Activated CD4-positive, CD25-positive, alpha-beta regulatory T cell treated with anti-CD3 and anti-CD28 coated beads, Interleukin-2, amount 50 U/mL, for 16 hours (primary cell): Measurements from ENCODE around the gene CST1.
"Not testable (repeated sequence)": the region's sequence is repeated elsewhere in the genome, so short reads cannot be mapped to it uniquely, and the experiment has no call there.

Experiments used
- DNase-seq: peaks from one replicate; pipeline ENCODE4 v3.0.0-alpha.2; 2020; ENCODE audit warnings: low read depth, low spot score

The CST1 gene, protein sequence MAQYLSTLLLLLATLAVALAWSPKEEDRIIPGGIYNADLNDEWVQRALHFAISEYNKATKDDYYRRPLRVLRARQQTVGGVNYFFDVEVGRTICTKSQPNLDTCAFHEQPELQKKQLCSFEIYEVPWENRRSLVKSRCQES

DNA sequence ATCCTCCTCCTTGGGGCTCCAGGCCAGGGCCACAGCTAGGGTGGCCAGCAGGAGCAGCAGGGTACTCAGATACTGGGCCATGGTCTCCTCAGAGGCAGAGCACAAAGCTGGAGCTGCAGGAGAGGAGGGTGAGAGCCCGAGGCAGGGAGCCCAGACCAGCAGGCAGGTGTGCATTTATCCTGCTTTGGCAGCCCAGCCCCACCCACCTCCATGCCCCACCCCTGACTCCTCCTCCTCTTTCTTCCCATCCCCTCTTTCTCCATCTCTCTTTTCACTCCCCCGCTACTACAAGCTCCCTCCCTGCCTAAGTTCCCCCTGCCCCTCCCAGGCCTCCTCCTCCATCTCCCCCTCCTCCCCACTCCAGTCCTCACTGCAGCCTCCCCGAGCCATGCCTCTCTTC lies at the start of gene CST1:
TSS of gene CST1 (minus strand) at position 150 of the 400 bp plus-strand sequence. CDS start at position 81, 69 bp downstream.
- not testable (repeated sequence) for DNase-seq

DNA sequence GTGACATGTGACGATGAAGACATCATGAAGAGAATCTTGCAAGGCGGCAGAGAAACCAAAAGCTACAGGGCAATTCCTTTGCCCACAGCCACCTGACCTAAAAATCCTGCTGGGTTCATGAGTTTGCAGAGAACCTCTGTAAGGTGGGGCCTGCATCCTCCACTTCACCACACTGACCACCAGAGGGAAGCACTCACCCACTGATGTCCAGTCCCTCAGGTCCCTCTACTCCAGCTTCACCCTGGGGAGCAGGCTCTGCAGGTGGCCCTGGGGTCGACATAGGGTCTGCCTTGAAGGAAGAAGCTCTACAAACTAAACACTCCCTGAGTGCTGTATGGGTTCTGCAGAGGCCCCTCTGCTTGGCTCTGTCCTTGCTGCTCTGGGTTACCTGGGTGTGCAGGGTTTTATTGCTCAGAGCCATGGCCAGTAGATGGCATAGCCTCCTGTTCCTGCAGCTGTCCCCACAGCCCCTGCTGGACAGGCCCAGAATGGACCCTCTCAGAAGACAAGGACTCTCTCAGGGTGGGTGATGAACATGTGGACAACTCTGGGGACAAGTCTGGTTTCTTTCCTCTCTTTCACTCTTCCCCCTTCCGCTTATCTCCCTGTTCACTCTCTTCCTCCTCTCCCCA lies 48.6 kb upstream of the CST1 start:
- DNase-seq = not testable (repeated sequence)

DNA sequence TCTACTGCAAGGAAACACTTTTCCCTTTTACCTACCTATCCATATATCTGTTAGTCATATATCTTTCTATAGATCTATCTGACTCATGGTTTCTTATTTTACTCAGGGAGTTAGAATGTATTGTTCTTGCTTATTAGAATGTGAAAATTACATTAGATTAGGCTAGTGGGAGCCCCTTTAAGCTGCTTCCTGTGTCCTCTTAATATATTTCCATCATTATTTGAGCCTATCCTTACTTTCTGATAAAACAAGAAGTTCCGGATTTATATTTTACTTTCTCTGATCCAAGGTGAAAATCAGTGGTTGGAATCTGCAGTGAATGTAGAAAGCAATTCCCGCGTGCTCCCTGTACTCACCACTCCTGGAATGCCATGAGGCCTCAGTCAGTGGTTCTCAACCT lies 44.8 kb upstream of the CST1 start:
- DNase-seq = no peak

DNA sequence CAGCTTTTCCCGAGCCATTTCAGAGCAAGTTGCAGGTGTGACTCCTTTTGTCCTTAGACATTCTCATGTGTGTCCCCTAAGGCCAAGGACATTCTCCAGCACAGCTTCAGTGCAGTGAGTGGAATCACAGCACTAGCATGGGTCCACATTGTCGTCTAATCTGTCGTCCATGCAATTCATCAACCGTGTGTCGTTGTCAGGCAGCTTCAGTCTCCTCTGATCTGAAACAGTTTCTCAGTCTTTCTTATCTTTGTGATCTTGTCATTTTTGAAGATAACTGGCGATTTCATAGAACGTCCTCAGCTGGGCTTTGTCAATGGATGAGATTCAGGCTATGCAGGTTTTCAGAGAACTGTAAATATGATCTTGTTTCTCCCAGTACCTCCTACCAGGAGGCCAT lies 44.1 kb upstream of the CST1 start:
- no peak for DNase-seq

DNA sequence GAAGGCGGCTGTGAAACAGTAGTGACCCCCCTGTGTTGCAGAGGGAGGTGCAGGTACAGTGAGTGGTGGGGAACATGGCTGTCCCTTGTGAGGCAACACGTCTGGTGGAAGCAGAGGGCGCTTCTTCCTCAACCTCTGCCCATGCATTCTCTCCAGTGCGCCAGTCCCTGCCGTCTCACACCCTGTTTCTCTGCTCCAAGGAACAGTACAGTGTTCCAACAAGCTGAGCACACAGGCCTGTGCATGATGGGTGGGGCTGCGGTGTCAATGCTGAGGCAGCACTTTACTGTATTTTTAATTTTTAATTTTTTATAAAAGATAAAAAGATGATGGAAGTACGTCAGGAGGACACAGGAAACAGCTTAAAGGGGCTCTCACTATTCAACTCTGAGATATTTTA lies 43.3 kb upstream of the CST1 start:
- no peak for DNase-seq

DNA sequence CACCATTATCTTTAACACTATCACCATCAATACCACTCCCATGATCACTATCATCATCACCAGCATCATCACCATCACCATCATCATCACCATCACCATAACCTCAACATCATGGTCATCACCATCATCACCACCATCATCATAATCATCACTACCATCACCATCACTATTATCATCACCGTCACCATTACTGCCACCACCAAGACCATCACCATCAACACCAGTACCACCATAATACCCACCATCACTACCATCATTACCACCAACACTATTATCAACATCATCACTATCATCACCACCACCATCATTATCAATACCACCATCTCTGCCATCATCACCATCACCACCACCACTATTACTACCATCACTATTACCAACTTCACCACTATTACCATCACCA lies 32.7 kb upstream of the CST1 start:
- DNase-seq = no peak

DNA sequence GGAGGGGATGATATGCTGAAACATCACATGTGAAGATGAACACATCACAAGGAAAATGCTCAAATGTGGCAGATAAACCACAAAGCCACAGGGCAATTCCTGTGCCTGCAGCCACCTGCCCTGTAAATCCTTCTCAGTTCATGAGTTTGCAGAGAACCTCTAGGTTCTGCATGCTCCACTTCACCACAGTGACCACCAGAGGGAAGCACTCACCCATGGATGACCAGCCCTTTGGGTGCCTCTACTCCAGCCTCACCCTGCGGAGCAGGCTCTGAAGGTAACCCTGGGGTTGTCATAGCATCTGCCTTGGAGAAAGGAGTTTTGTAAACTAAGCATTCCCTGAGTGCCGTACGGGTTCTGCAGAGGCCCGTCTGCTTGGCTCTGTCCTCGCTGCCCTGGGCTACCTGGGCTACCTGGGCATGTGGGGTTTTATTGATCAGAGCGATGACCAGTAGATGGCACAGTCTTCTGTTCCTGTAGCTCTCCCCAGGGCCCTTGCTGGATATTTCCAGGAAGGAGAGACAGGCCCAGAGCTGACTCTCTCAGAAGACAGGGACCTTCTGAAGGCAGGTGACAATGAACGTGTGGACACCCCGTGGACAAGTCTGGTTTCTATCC lies 31.7 kb upstream of the CST1 start:
- DNase-seq = no peak

DNA sequence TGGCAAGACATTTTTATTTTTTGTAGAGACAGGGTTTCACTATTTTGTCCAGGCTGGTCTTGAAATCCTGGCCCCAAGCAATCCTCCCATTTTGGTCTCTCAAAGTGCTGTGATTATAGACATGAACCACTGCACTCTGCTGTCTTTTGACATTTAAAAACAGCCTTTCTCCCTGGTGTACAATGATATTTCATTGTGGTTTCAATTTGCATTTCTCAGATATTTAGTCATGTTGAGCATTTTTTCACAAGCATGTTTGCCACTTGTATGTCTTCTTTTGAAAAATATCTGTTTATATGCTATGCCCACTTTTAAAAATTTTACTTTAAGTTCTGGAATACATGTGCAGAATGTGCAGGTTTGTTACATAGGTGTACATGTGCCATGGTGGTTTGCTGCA lies 27.9 kb upstream of the CST1 start:
- DNase-seq = not testable (repeated sequence)

DNA sequence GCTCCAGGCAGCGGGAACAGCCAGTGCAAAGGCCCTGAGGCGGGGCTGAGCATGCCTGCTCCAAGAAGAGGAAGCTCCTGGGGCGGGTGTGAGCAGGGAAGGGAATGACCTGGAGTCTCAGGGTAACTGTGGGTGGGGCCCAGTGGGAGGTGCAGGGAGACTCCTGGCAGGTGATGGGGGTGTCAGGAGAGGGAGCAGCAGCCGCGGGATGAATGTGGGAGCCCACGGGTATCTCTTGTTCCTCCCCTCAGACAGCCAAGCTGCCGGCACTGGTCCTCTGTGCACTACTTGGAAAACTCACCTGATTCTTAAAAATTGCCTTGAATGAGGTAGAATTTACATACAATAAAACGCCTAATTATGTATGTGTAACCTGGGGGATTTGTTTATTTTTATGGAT lies 26.6 kb upstream of the CST1 start:
- not testable (repeated sequence) for DNase-seq

DNA sequence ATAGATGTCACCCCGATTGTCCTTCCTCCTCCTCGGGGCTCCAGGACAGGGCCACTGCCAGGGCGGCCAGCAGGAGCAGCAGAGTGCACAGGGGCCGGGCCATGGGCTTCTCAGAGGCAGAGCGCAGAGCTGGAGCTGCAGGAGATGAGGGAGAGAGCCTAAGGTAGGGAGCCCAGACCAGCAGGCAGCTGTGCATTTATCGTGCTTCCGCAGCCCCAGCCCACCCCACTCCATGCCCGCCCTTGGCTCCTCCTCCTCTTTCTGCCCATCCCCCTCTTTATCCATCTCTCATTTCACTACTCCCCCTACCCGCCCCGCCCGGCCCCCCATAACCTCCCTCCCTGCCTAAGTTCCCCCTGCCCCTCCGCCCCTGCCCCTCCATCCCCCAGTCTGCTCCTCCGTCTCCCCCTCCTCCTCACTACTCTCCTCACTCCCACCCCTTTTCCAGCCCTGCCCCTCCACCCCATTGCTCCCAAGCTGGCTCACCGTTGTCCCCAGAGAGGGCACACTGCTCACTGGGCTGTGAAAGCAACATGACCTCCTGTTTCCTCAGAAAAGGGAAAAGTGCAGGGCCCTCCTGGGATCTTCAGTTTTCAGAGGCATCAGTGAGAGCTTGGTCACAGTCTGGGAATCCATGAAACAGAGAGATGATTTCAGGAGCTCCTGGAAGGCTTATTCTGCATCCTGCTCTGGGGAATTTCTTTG lies 25.5 kb upstream of the CST1 start:
- no peak for DNase-seq

DNA sequence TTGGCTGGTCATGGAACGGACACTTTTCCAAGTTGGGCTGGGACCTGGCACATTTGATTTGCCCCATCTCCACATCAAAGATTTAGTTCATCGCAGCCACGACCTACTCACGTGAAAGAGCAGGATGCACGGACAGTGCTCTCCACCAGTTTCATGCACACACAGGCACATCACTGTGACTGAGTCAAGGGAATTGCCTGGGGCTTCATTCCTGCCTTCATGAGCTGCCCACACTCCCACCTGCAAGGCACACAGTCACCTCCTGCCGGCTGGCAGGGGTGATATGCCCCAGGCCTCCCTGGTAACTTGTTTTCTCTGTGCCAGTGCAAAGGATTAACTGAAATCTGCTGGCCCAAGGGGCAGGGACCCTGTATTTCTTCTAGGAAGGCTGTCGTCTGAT lies 23.3 kb upstream of the CST1 start:
- DNase-seq = no peak

DNA sequence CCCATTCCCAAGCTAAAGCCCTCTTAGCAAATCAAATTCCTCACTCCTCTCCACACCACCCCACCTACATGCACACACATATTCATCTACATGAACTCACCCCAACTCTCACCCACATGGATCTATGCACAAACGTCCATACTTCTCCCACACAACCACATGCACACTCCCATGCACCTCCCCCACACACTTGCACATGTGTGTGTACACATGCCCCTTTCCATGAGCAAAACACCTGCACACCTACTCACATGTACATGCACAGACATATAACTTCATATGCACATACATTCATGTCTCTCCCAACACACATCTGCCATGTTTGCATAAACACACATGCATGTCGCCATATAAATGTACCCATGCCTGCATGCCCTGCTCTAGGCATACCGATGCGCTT lies 22.8 kb upstream of the CST1 start:
- no peak for DNase-seq

DNA sequence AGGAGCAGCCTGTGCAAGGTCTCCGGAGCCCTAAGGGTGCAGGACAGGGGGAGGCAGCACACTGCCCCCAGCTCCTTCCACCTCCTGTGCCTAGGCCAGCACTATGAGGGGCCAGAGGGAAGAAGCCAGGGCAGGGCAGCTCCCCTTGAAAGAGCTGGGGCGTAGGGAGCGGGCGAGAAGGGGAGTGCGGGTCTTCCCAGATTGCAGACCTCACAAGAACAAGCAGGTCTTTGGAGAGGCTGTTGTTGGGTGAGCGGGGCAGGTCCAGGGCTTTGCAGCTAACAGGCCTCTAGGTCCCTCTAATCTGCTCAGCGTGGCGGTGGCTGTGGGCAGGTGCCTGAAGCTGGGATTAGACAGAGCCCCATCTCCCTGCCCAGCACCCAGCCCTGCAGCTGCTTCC lies 22.4 kb upstream of the CST1 start:
- DNase-seq = no peak

DNA sequence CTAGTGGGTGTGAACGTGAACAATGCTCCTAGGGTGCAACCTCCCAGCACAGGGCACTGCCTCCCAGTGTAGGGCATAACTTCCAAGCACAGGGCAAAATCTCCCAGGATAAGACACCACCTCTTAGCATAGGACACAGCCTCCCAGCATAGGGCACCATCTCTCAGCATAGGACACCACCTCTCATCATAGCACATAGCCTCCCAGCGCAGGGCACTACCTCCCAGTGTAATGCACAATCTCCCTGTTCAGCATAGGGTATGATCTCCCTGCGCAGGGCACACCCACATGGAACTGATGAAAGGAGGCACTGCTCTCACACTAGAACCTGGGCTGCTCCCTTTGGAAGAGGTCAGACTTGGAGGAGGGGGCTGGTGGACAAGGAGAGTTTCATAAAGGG lies 21.3 kb upstream of the CST1 start:
- no peak for DNase-seq

DNA sequence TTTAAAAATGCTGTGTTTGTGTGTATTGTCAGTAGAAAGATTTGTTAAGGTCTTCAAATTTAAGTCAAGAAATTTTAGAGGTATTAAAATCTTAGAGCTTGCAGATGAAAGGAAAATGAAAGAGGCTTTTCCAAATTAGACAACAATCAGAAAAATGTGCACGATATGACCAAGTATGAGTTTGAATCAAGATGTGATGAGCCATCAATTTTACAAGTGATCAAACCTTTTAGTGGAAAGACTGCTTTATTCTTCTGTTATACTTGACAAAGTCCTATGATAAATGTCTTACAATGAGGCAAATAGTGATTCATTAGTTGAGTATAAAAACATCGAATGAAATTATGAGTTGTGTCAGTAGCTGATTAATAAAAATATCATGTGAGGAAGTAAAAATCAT lies 19.6 kb upstream of the CST1 start:
- DNase-seq = no peak

DNA sequence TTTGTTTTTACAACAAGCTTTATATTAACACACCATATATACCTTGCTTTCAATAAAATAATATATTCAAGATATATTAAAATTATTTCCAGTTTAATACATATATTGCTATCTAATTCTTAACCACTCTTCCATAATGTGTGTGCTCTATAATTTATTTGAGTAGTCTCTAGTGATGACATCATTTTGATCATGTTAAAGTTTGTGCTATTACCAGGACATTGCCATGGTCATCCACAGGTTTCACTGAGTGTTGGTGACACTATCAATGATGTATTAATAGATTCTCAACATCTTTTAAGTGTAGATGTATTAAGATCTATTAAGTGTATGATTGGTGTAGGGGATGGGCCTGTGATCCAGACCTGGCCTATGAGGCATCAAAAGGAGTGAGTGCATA lies 17.8 kb upstream of the CST1 start:
- not testable (repeated sequence) for DNase-seq

DNA sequence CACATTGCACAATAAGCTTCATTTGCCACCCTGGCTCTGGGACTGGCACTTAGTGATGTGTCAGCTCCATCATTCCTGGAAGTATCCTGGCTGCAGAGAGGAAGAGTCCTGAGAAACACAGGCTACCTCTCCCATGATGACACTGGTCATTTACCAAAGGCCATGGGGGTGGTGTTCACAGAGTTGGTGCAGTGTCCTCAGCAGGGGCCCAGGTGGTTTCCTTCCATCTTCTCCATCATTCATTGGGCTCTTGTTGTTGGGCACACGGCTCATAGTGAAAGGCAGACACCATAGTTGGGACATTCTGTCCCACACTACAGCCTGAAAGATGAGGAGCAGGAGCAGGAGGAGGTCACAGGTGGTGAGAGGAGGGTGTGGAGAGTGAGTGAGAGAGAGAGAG lies 15.8 kb upstream of the CST1 start:
- DNase-seq = no peak

DNA sequence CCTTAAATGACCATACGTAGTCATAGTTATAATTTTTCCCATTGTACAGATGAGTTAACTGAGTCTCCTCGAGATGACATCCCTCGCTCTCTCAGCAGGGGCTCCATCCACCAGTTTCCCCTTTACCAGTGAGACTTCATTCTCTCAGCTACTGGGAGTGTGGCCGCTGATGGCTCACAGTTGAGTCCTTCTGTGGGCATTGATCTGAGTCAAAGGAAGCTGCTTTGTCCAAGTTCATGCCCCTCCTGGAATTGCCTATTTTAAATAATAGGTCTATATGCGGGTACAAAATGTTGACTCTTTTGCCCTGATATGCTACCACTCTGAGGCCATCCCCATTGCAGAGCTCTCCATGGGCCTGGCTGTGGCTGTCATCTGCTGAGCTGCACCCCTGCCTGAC lies 14.8 kb upstream of the CST1 start:
- no peak for DNase-seq

DNA sequence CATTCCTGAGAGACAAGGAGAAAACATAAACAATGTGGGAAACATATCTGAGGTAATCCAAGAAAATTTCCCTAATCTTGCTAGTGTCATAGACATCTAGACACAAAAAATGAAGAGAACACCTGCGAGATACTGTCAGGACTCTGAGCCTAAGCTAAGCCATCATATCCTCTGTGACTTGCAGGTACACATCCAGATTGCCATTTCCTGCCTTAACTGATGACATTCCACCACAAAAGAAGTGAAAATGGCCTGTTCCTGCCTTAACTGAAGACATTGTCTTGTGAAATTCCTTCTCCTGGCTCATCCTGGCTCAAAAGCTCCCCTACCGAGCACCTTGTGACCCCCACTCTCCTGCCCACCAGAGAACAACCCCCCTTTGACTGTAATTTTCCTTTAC lies 13.9 kb upstream of the CST1 start:
- DNase-seq = not testable (repeated sequence)

DNA sequence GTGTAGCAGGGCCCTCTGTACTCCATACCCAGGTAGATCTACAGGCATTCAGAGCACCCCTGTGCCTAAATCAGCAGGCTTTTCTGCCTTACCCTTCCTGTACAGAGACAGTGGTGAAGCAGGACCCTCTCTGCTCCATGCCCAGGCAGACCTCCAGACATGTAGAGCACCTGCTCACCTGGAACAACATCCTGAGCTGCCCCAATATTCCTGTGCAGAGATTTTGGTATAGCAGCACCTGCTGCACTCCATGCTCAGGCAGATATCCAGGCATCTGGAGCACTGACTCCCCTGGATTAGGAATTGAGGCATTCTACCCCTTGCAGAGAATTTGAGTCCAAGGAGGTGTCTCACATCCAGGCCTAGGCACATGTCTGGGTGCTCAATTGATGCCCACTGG lies 12.6 kb upstream of the CST1 start:
- DNase-seq = no peak

DNA sequence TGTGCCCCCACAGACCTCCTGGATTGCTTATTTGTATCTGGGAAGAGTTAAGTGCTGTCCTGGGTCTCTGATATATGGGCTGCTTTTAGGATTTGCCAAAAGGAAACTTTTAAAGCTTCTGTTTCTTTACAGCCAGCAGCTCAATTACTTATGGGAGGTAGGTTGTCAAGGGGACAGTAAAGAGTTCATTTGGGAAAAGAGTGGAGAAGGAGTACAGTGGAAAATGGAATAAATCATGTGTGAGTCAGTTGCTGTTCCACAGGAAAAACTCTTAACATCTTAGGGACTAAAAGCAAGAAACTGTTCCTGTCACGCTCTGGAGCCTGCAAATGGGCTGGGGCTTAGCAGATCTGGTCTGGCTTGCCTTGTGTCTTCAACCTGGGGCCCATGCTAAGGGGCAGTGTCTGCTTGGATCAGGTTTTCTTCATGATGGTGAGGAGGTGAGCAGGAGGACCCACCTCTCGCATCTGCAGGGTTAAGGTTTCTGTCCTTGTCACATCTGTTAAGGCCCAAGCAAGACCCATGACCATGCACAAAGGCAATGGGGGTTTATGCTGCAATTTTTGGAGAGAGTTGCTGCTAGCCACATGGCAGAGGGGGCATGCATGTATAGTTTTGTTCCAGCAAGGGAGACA lies 8.7 kb upstream of the CST1 start:
- DNase-seq = no peak

DNA sequence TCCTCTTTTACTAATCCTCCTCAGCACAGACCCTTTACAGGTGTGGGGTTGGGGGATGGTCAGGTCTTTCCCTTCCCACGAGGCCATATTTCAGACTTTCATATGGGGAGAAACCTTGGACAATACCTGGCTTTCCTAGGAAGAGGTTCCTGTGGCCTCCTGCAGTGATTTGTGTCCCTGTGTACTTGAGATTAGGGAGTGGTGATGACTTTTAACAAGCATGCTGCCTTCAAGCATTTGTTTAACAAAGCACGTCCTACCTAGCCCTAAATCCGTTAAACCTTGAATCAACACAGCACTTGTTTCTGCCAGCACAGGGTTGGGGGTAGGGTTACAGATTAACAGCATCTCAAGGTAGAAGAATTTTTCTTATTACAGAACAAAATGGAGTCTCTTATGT lies 6.1 kb upstream of the CST1 start:
- not testable (repeated sequence) for DNase-seq
